ENCODE measurements around the gene VPS37D. TPM values are rescaled to one million over a fixed set of nuclear protein-coding genes. Genes with fewer than 3 reads are reported as not detected.

Gene VPS37D, protein sequence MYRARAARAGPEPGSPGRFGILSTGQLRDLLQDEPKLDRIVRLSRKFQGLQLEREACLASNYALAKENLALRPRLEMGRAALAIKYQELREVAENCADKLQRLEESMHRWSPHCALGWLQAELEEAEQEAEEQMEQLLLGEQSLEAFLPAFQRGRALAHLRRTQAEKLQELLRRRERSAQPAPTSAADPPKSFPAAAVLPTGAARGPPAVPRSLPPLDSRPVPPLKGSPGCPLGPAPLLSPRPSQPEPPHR
- 2.1 and 2.3 TPM in 2 replicates for total RNA-seq

DNA sequence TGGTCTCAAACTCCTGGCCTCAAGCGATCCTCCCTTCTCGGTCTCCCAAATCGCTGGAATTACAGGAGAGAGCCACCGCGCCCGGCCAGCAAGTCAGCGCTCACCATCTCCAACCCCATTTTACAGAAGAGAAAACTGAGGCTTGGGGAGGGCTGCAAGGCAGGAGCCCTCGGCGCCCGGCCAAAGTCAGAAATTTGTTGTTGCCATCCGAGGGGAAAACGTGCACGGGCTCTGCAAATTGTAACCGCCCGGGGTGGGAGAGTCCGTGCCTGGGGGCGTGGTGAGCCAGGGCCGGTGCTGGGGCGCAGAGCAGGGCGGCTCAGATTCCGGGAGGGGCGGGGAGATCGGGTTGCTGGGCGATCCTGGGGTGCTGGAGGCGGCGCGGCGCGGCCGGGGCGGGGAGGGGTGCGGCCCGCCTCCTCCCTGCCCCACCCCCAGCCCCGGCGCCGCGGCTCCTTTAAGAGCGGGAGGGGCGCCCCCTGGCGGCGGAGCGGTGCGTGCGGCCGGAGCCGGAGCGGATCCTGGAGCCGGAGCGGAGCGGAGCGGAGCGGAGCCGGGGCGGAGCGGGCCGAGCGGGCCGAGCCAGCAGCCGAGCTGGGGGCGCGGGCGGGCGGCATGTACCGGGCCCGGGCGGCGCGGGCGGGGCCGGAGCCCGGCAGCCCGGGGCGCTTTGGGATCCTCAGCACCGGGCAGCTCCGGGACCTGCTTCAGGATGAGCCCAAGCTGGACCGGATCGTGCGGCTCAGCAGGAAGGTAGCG lies at the start of gene VPS37D:
TSS of gene VPS37D (plus strand) at position 488 of the 759 bp plus-strand sequence. CDS start at position 616, 128 bp downstream.

DNA sequence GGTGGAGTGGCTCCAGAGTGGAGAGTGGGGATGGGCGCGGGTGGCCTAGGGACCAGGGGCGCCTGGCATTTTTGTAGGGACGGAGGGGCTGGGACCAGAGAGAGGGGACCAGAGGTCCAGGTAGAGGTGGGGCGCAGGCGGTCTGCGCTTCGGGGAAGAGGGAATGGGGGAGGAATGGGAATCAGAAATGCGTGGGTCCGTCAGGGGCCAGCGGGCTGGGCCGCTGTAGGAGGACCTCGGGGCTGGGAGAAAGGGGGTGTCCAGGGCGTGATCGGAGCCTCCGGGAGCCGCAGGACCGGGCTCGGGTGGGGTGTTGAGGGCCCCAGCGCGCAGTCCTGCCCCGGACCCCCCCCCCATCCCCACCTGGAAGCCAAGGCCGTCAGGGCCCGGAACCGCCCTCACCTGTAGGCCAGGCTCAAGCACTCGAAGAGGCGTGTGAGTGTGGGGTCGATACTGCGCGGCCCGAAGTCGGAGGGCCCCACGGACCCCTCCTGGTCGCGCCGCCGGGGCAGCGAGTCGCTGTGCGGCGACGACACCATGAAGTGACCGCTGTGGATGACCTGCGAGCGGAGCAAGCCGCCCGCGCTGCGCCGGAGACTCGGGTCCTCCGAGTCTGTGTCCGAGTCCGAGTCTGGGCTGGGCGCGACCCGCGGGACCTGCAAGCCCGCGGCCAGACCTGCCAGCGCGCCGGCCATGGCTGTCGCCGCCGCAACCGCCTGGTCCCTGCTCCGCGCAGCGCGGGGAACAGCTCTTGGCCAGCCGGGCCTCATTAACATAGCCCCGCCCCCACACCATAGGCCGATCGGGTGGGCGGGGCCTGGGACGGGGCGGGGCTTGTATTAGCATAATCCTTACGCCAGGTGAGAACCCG lies 43.6 kb upstream of the VPS37D start, which contains the start of gene MLXIPL:
TSS of gene MLXIPL (minus strand) at position 725 of the 871 bp plus-strand sequence. CDS start at position 695, 30 bp downstream.

DNA sequence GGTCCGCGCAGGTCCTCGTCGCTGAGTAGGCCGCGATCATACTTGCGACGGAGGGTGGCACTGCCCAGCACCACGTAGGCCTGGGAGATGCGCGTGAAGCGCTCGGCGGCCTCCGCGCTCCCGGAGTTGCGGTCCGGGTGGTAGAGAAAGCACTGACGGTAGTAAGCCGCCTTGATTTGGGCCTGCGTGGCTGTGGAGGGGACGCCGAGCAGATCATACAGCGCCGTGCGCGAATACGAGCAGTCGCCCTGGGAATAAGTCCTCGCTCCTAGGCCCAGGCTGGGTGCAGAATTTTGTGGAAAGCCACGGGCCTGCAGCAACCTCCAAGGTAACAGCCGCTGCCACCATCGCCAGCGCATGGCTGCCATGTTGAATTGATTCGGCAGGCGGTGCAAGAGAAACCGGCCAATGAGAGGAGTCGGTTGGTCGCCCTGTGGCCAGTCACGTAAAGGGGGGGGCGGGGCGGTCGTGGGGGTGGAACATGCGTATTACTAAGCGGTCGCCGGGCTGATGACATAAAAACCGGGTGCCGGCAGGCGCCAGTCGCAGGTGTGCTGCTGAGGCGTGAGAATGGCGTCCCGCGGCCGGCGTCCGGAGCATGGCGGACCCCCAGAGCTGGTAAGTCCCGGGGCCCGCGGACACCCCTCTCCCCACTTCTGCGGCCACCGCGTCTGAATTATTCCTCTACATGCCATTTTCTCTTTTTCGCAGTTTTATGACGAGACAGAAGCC lies 15.6 kb downstream of the VPS37D start, which contains the start of the genes BUD23 and DNAJC30:
TSS of gene BUD23 (plus strand) at position 542 of the 732 bp plus-strand sequence. CDS start at position 571, 29 bp downstream.
TSS of gene DNAJC30 (minus strand) at position 398 of the 732 bp plus-strand sequence. CDS start at position 368, 30 bp downstream.

GRCh38 chr7:73718905-73719805 lies 51.5 kb downstream of the VPS37D start, which contains the start of gene STX1A:
Gene STX1A (minus strand): TSS chr7:73719669. CDS start chr7:73719631, 38 bp downstream.

Other genes with a start within 250 kb of the VPS37D start
- gene FZD9, start 234.1 kb upstream of the VPS37D start, total RNA-seq = 0.84 and 0.99 TPM in 2 replicates
- 32.7 and 34.7 TPM in 2 replicates for gene BAZ1B, start 145.5 kb upstream of the VPS37D start, total RNA-seq
- gene BCL7B, start 110.1 kb upstream of the VPS37D start, total RNA-seq = 38.9 and 43.7 TPM in 2 replicates
- 27.3 and 41.6 TPM in 2 replicates for gene TBL2, start 89.3 kb upstream of the VPS37D start, total RNA-seq
- gene MLXIPL, start 43.3 kb upstream of the VPS37D start, total RNA-seq = 0.07 and 0.09 TPM in 2 replicates
- 2.0 and 6.1 TPM in 2 replicates for gene DNAJC30, start 15.6 kb downstream of the VPS37D start, total RNA-seq
- 64.0 and 88.8 TPM in 2 replicates for gene BUD23, start 15.8 kb downstream of the VPS37D start, total RNA-seq
- gene STX1A, start 51.8 kb downstream of the VPS37D start, total RNA-seq = 6.9 and 13.1 TPM in 2 replicates
- 17.0 and 25.3 TPM in 2 replicates for gene ABHD11, start 71.0 kb downstream of the VPS37D start, total RNA-seq
- gene CLDN3, start 102.4 kb downstream of the VPS37D start, total RNA-seq = 0.28 TPM in 1 of 2 replicates, not detected in the other
- 126 and 137 TPM in 2 replicates for gene CLDN4, start 163.2 kb downstream of the VPS37D start, total RNA-seq
- gene METTL27, start 174.7 kb downstream of the VPS37D start, total RNA-seq = 0.84 and 1.1 TPM in 2 replicates
- gene TMEM270, start 193.3 kb downstream of the VPS37D start, total RNA-seq = not detected in 2 replicates

Data from airway epithelial cell (primary cell).